Gastroesophageal sphincter (tissue), 3 donors: ENCODE data around the gene PFDN1.

ENCODE experiments used
- CTCF ChIP-seq, 4 experiments: fragments of 200-600 bp in 2 of 4; fragments of 450-650 bp in 2 of 4; sonication (generic) in 1 of 4; IDR thresholded peaks; one replicate each; pipeline ENCODE4 v1.5.1; 2017 to 2019; ENCODE audit warnings: antibody characterized with exemption in 4 of 4, mild to moderate bottlenecking in 2 of 4, moderate library complexity in 2 of 4
- EP300 ChIP-seq: sonication (generic); formaldehyde crosslinking; IDR thresholded peaks from one replicate; pipeline ENCODE4 v1.6.1; 2017; ENCODE audit warnings: antibody characterized with exemption, mild to moderate bottlenecking
- POLR2A ChIP-seq, 2 donors: fragments of 450-650 bp; IDR thresholded peaks; one replicate each; pipeline ENCODE4 v1.6.1; 2017; ENCODE audit warnings: antibody characterized with exemption in 2 of 2, mild to moderate bottlenecking in 2 of 2, moderate library complexity in 1 of 2

- TF ChIP-seq POLR2A (IDR thresholded peaks at IDR 0.05) (no peak), CTCF (IDR thresholded peaks at IDR 0.05) (no peak), EP300 (no peak)
These were observed 77.5 kb downstream of the PFDN1 start for GRCh38 chr5:140225396-140225795.
